Hepatocyte (in vitro differentiated cells): ENCODE measurements around the gene RNF2. TPM values are rescaled to one million over a fixed set of nuclear protein-coding genes. Genes with fewer than 3 reads are reported as not detected.
A peak's percentile ranks its signal among the peaks of the same experiment; 100 is the strongest.

ENCODE experiments used
- DNase-seq: peaks from one replicate; pipeline ENCODE4 v3.0.0-alpha.2; 2016; ENCODE audit warnings: low spot score
- H2AFZ ChIP-seq: fragments of 200-600 bp; sonication (generic); 2 replicates; pipeline ENCODE4 v1.6.0; 2016; ENCODE audit warnings: antibody characterized with exemption, mild to moderate bottlenecking
- H3K27ac ChIP-seq: fragments of 200-600 bp; sonication (generic); 2 replicates; pipeline ENCODE4 v1.5.1; 2016; ENCODE audit warnings: mild to moderate bottlenecking
- H3K27me3 ChIP-seq: fragments of 200-600 bp; sonication (generic); 2 replicates; pipeline ENCODE4 v1.6.1; 2016
- H3K36me3 ChIP-seq: fragments of 200-600 bp; sonication (generic); replicated peaks from 2 replicates; pipeline ENCODE4 v1.5.1; 2016; ENCODE audit warnings: low read depth; ENCODE audit not compliant: insufficient read depth
- H3K4me1 ChIP-seq: fragments of 200-600 bp; sonication (generic); 2 replicates; pipeline ENCODE4 v1.5.1; 2016; ENCODE audit warnings: mild to moderate bottlenecking, moderate library complexity; ENCODE audit not compliant: insufficient read depth
- H3K4me2 ChIP-seq: fragments of 200-600 bp; sonication (generic); 2 replicates; pipeline ENCODE4 v1.6.0; 2016
- H3K4me3 ChIP-seq: fragments of 200-600 bp; sonication (generic); 2 replicates; pipeline ENCODE4 v1.5.1; 2016; ENCODE audit warnings: mild to moderate bottlenecking
- H3K79me2 ChIP-seq: fragments of 200-600 bp; sonication (generic); 2 replicates; pipeline ENCODE4 v1.6.0; 2017; ENCODE audit warnings: mild to moderate bottlenecking
- H3K9me2 ChIP-seq: fragments of 200-600 bp; sonication (generic); replicated peaks from 2 replicates; pipeline ENCODE4 v1.6.0; 2017; ENCODE audit warnings: mild to moderate bottlenecking; ENCODE audit not compliant: insufficient read depth
- H3K9me3 ChIP-seq: fragments of 200-600 bp; sonication (generic); 2 replicates; pipeline ENCODE4 v1.5.1; 2016; ENCODE audit warnings: low read depth, mild to moderate bottlenecking
- H4K20me1 ChIP-seq: fragments of 200-600 bp; sonication (generic); 2 replicates; pipeline ENCODE4 v1.6.0; 2016; ENCODE audit warnings: mild to moderate bottlenecking; ENCODE audit not compliant: insufficient read depth, poor library complexity, severe bottlenecking
- CTCF ChIP-seq: fragments of 200-600 bp; sonication (generic); IDR thresholded peaks from 2 replicates; pipeline ENCODE4 v1.5.1; 2016; ENCODE audit warnings: antibody characterized with exemption, mild to moderate bottlenecking; ENCODE audit not compliant: poor library complexity
- EZH2 ChIP-seq: fragments of 200-600 bp; sonication (generic); IDR thresholded peaks from 2 replicates; pipeline ENCODE4 v1.6.1; 2016; ENCODE audit warnings: antibody characterized with exemption, mild to moderate bottlenecking, borderline replicate concordance
- EZH2phosphoT487 ChIP-seq: fragments of 200-600 bp; sonication (generic); IDR thresholded peaks from one replicate; pipeline ENCODE4 v1.6.1; 2018; ENCODE audit warnings: antibody characterized with exemption, mild to moderate bottlenecking, low read depth, moderate library complexity; ENCODE audit not compliant: unreplicated experiment, severe bottlenecking
- WGBS: methylation state at CpG from one replicate; pipeline ENCODE4 v1.1.6; 2016; ENCODE audit warnings: low lambda C conversion rate; ENCODE audit errors: missing lambda C conversion rate; 5-methylcytosine and 5-hydroxymethylcytosine counted together
- polyA plus RNA-seq: library from polyadenylated mRNA; unstranded; fragments of >200 nt; fragmentation: Nextera tagmentation; extraction: Ambion mirVana; gene quantifications from 2 replicates; pipeline ENCODE4 v1.2.1, GENCODE V29; 2016
- total RNA-seq: library from RNA; depleted of rRNA; stranded (reverse); fragments of >200 nt; gene quantifications from 2 replicates; pipeline ENCODE4 v1.2.3, GENCODE V29; 2014

Gene RNF2
- total and polyA plus RNA-seq, 2 experiments from 2014 or later = 20.3 to 24.6 TPM

DNA sequence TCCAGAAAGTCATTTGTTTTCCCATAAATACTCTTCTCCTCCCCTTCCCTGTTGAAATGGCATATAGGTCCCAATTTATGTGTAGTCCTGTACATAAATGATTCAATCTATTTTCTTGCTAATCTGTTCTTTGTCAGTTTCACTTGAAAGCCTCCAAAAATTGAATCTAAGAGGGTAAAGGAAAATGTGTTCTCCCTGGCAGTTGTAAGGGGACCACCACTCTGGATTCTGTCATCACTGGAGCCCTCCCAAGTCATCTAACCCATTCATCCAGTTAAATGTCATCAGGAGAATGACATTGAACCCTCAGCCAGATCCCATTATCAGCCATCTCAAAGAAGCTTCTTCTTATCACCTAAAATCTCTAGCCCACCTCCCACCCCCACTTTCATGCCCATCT is 35.0 kb upstream of the RNF2 start:
- no peak for DNase-seq
- no peak overlapping the region for H3K27ac ChIP-seq

GRCh38 chr1:185014941-185015340 is 30.4 kb upstream of the RNF2 start:
- no peak for DNase-seq
- no peak for TF ChIP-seq EZH2
- TF ChIP-seq EZH2phosphoT487 = no peak
- TF ChIP-seq CTCF = no peak
- H3K79me2 ChIP-seq = no peaks in the 10 kb centered on the region
- H3K27ac ChIP-seq = no peak overlapping the region
- H3K9me2 ChIP-seq = no peaks in the 10 kb centered on the region
- no peaks in the 10 kb centered on the region for H3K9me3 ChIP-seq
- no peaks in the 10 kb centered on the region for H4K20me1 ChIP-seq
- no peak overlapping the region for H3K4me3 ChIP-seq
- no peak overlapping the region for H3K4me2 ChIP-seq
- no peaks in the 10 kb centered on the region for H3K36me3 ChIP-seq
- no peak overlapping the region for H2AFZ ChIP-seq
- WGBS = 79% methylated on average over 3 of the region's 3 CpGs
- H3K4me1 ChIP-seq = peaks cover 9% of the 10 kb centered on the region
- no peaks in the 10 kb centered on the region for H3K27me3 ChIP-seq

More for the DNA sequence above, 35.0 kb upstream of the RNF2 start:
- Histone ChIP-seq H3K4me1 (peaks cover 3% of the 10 kb centered on the region), H3K27me3 (no peaks in the 10 kb centered on the region), H3K4me3 (no peak overlapping the region), H2AFZ (no peak overlapping the region), H3K79me2 (no peaks in the 10 kb centered on the region), H3K36me3 (no peaks in the 10 kb centered on the region), H3K4me2 (no peak overlapping the region), H3K9me2 (no peaks in the 10 kb centered on the region), H3K9me3 (no peaks in the 10 kb centered on the region), H4K20me1 (no peaks in the 10 kb centered on the region)
- TF ChIP-seq EZH2phosphoT487 = no peak

- no peaks in the 10 kb centered on the region for H3K36me3 ChIP-seq
- WGBS = 60% methylated on average over 3 of the region's 3 CpGs
- no peak for DNase-seq
- peak overlapping the region; percentile 50 for H3K27ac ChIP-seq
- H3K4me3 ChIP-seq = no peak overlapping the region
- TF ChIP-seq EZH2phosphoT487 = no peak
- TF ChIP-seq CTCF = no peak
- no peak for TF ChIP-seq EZH2
- no peaks in the 10 kb centered on the region for H3K79me2 ChIP-seq
- no peak overlapping the region for H2AFZ ChIP-seq
- peak overlapping the region; percentile 25 for H3K4me2 ChIP-seq
- no peaks in the 10 kb centered on the region for H3K27me3 ChIP-seq
- no peaks in the 10 kb centered on the region for H4K20me1 ChIP-seq
- H3K9me2 ChIP-seq = no peaks in the 10 kb centered on the region
- peaks cover 9% of the 10 kb centered on the region for H3K4me1 ChIP-seq
- H3K9me3 ChIP-seq = no peaks in the 10 kb centered on the region
These were observed 29.7 kb upstream of the RNF2 start for GRCh38 chr1:185015631-185016030.

DNA sequence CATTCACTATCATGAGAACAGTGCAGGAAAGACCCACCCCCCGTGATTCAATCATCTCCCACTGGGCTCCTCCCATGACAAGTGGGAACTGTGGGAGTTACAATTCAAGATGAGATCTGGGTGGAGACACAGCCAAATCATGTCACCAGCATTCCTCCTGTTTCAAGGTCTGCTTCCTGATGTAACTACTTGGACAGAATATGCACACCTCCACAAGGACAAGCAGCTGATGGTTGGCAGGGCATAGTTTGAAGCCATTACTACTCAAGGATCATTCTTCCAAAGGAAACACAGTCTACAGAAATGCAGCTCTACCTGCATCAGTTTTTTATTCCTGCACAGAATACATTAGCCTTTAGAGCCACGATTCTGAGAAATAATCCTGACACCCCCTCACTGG is 28.5 kb upstream of the RNF2 start:
- no peaks in the 10 kb centered on the region for H3K79me2 ChIP-seq
- H3K4me2 ChIP-seq = no peak overlapping the region
- no peak overlapping the region for H3K4me3 ChIP-seq
- 82% methylated on average over 2 of the region's 2 CpGs for WGBS
- no peaks in the 10 kb centered on the region for H3K36me3 ChIP-seq
- H3K9me2 ChIP-seq = no peaks in the 10 kb centered on the region
- no peaks in the 10 kb centered on the region for H3K9me3 ChIP-seq
- no peaks in the 10 kb centered on the region for H3K27me3 ChIP-seq
- TF ChIP-seq EZH2 (no peak), EZH2phosphoT487 (no peak), CTCF (no peak)
- no peak for DNase-seq
- peak overlapping the region; percentile 68 for H3K27ac ChIP-seq
- peaks cover 9% of the 10 kb centered on the region for H3K4me1 ChIP-seq
- no peaks in the 10 kb centered on the region for H4K20me1 ChIP-seq
- H2AFZ ChIP-seq = no peak overlapping the region
